WTC11 (cell line): ENCODE measurements around the gene MBOAT2.

Source experiments
- IRF2 ChIP-seq: sonication (generic); formaldehyde crosslinking; IDR thresholded peaks from 2 replicates; pipeline ENCODE4 v1.8.0; 2022; ENCODE audit warnings: low read depth, missing genetic modification reagents, borderline replicate concordance
- TF ChIP-seq, protein P1 (sequence below): fragments of 200-600 bp; IDR thresholded peaks from 2 replicates; pipeline ENCODE4 v1.8.0; 2022; ENCODE audit warnings: antibody characterized with exemption
- TF ChIP-seq, protein P2 (sequence below): sonication (generic); formaldehyde crosslinking; IDR thresholded peaks from 2 replicates; pipeline ENCODE4 v1.8.0; 2022; ENCODE audit warnings: mild to moderate bottlenecking, missing genetic modification reagents
- TF ChIP-seq, protein P3 (sequence below): fragments of 250-450 bp; sonication (Bioruptor Pico); IDR thresholded peaks from 2 replicates; pipeline ENCODE4 v1.8.0; 2021; ENCODE audit warnings: mild to moderate bottlenecking
- TF ChIP-seq, protein P4 (sequence below): sonication (generic); formaldehyde crosslinking; IDR thresholded peaks from 2 replicates; pipeline ENCODE4 v1.8.1; 2022; ENCODE audit warnings: low read depth, missing genetic modification reagents, borderline replicate concordance
- TF ChIP-seq, protein P5 (sequence below): sonication (generic); formaldehyde crosslinking; IDR thresholded peaks from 2 replicates; pipeline ENCODE4 v1.8.0; 2022; ENCODE audit warnings: mild to moderate bottlenecking, missing genetic modification reagents

DNA sequence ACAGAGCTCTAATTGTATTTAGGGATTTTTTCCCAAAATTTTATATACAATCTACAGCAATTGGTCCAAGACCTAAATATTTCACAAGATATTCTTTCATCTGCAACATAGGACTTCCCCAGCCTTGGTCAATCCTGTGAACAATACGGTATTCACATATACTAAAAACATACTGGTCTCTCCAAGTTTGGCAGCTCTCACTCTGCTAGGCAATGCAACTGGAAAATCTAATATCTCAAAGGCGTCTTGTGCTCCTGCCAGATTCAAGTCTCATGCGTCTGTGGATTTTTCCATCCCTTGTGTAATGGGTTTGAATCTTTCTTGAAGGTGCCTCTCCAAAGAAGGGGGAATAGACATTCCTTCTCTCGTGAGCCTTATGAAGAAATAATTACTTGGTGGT, 27.4 kb upstream of the MBOAT2 start:
- TF ChIP-seq, protein P1, sequence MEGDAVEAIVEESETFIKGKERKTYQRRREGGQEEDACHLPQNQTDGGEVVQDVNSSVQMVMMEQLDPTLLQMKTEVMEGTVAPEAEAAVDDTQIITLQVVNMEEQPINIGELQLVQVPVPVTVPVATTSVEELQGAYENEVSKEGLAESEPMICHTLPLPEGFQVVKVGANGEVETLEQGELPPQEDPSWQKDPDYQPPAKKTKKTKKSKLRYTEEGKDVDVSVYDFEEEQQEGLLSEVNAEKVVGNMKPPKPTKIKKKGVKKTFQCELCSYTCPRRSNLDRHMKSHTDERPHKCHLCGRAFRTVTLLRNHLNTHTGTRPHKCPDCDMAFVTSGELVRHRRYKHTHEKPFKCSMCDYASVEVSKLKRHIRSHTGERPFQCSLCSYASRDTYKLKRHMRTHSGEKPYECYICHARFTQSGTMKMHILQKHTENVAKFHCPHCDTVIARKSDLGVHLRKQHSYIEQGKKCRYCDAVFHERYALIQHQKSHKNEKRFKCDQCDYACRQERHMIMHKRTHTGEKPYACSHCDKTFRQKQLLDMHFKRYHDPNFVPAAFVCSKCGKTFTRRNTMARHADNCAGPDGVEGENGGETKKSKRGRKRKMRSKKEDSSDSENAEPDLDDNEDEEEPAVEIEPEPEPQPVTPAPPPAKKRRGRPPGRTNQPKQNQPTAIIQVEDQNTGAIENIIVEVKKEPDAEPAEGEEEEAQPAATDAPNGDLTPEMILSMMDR, result no peak
- no peak for TF ChIP-seq IRF2 (CRISPR knock-in tag)
- TF ChIP-seq, protein P2, sequence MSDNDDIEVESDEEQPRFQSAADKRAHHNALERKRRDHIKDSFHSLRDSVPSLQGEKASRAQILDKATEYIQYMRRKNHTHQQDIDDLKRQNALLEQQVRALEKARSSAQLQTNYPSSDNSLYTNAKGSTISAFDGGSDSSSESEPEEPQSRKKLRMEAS (CRISPR knock-in tag), result no peak
- TF ChIP-seq, protein P3, sequence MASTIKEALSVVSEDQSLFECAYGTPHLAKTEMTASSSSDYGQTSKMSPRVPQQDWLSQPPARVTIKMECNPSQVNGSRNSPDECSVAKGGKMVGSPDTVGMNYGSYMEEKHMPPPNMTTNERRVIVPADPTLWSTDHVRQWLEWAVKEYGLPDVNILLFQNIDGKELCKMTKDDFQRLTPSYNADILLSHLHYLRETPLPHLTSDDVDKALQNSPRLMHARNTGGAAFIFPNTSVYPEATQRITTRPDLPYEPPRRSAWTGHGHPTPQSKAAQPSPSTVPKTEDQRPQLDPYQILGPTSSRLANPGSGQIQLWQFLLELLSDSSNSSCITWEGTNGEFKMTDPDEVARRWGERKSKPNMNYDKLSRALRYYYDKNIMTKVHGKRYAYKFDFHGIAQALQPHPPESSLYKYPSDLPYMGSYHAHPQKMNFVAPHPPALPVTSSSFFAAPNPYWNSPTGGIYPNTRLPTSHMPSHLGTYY, result no peak
- TF ChIP-seq, protein P4, sequence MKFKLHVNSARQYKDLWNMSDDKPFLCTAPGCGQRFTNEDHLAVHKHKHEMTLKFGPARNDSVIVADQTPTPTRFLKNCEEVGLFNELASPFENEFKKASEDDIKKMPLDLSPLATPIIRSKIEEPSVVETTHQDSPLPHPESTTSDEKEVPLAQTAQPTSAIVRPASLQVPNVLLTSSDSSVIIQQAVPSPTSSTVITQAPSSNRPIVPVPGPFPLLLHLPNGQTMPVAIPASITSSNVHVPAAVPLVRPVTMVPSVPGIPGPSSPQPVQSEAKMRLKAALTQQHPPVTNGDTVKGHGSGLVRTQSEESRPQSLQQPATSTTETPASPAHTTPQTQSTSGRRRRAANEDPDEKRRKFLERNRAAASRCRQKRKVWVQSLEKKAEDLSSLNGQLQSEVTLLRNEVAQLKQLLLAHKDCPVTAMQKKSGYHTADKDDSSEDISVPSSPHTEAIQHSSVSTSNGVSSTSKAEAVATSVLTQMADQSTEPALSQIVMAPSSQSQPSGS, result no peak
- TF ChIP-seq, protein P5, sequence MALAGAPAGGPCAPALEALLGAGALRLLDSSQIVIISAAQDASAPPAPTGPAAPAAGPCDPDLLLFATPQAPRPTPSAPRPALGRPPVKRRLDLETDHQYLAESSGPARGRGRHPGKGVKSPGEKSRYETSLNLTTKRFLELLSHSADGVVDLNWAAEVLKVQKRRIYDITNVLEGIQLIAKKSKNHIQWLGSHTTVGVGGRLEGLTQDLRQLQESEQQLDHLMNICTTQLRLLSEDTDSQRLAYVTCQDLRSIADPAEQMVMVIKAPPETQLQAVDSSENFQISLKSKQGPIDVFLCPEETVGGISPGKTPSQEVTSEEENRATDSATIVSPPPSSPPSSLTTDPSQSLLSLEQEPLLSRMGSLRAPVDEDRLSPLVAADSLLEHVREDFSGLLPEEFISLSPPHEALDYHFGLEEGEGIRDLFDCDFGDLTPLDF (CRISPR knock-in tag), result no peak
